Germinal center (tissue), 1 donor: ENCODE measurements around the gene RASL11B.
A peak's percentile ranks its signal among the peaks of the same experiment; 100 is the strongest.

ENCODE experiments used
- DNase-seq: peaks from one replicate; pipeline ENCODE4 v3.0.0; 2012; ENCODE audit warnings: mixed read lengths, low spot score

RASL11B gene

GRCh38 chr4:52874948-52875347, 12.8 kb downstream of the RASL11B start:
- no peak for DNase-seq

DNA sequence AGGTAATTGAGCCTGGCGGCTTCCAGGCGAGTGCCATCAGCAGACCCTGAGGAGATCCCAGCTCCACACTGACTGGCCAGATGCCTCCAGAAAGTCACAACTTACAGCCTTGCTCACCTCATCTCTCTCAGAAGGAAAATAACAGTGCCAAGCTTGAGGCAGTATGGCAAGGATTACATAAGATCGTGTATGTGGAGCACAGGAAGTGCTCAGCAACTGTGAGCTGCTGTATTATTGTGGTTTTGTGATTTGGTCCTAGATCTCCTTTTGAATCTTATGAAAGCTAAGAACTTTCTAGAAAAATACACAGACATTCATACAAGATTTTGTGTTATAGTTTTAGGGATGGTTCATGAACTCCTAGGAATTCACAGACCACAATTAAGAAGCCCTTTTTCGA, 14.0 kb downstream of the RASL11B start:
- no peak for DNase-seq

DNA sequence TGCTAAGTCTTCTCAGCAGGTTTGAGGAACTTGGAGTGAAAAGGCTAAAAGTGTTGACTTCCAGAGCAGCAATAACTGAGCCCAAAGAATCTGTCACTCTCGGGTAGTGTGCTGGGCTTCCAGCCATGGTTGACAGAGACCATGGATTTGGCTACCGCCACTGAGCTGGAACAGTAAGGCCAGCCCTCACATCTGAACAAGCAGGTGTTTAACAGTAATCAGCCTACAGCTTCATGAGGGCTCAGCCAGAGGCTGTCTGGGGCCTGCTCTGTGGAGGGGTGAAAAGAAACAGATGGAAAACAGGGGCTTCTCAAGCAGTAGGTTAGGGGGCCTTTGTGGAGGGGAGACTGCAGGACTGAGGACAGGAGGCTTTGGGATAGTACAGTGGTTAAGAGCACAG, 14.9 kb downstream of the RASL11B start:
- no peak for DNase-seq

GRCh38 chr4:52877694-52878093, 15.6 kb downstream of the RASL11B start:
- DNase-seq: no peak

GRCh38 chr4:52879471-52879870, 17.4 kb downstream of the RASL11B start:
- DNase-seq: no peak

DNA sequence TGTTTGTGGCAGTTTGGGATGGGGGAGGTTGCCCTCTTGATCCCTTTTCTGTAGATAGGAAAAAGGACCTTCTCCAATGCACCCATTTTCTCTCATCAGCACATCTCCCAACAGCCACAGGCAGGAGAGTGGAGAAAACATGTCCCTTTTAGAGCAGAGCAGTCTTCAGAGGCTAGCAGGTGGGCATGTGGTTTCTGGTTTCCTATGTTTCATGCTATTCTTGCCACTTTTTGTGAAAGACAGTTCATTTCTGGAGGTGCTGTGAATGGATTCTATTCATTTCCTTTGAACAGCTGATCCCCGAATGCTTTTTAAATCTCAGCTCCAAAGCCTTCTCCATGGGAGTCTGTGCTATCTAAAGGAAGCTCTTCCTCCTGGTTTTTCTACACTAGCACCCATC, 18.9 kb downstream of the RASL11B start:
- DNase-seq: no peak

GRCh38 chr4:52883183-52883621, 21.1 kb downstream of the RASL11B start:
- DNase-seq: no peak

GRCh38 chr4:52883707-52884669, 21.9 kb downstream of the RASL11B start:
- DNase-seq: no peak

DNA sequence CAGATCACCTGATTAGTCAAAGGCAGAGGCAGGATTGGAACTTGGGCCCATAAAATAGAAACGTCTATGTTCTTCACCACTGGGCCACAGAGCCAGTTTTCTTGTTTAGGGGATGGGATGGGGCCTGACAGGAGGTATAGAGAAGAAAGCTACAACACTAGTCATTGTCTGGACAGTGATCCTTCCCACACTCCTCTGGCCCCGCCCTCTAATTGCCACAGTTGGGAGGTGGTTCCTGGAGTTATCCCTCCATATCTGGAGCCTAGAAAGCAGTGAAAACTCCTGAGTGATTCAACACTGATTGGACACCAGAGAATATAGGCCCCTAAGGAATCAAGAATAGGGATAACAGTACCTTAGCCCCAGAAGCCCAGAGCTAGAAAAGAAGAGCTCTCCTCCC, 22.9 kb downstream of the RASL11B start:
- DNase-seq: no peak

- no peak for DNase-seq
Observed at GRCh38 chr4:52889354-52889753, 27.2 kb downstream of the RASL11B start.

DNA sequence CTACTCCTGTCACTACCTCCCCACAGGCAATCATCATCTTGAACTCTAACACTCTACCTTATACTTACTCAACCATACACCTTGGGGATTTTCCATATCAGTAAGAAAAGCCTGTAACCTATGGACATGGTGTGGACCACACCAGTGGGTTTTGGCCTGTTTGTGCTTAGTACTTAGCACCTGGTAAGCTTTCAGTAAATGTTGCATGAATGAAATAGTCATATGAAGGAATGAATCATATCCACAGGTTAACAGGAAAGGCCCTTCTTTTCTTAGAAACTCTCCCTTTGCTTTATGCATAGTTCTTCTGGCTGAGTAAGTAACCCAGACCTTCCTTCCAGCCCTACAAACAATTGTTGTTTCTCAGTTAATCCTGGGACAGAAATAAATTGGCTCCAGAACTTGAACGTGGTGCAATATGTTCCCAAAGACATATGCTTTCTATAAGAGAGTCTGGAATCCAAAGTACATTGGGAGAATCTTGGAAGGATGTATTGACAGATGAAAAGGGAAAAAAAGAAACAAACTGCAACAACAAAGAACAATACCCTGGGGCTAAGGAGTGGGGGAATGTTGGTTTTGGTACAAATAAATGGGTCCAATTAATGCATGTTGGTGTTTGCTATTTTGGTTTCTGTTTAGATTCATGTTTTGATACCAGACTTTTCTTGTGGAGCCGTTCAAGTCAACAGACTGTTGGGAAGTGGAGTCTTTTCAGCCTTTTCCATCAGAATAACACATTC, 27.8 kb downstream of the RASL11B start:
- no peak for DNase-seq

DNA sequence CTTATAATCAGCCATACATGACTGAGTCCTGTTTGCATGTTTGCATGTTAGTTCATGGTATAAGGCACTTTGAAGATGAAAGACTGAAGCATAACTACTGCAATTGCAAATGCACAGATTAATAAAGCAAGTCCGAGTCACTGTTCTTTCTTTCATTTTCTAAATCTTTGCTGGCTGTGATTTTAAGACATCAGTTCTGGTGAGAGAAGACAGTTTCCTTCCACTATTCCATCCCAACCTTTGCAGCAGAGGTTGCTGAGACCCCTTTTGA, 28.3 kb downstream of the RASL11B start:
- no peak for DNase-seq

DNA sequence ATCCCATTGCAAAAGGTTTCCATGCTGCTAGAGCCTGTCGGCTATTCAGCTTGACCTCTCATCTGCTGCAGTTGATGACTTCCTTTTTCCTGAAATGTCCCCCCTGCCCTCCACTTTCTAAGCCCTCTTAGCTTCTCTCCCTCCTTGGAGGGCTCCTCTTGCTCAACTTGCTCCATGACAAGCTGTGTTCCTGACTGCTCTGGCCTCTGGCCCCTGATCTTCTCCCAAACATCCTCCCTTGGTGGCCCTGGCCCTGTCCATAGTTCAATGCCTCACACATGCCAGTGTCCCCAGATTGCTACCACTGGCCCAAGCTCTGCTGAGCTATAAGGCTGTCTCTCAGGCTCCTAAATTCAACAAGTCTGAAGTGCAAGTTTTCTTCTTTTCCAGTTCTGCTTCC, 29.6 kb downstream of the RASL11B start:
- DNase-seq: no peak

DNA sequence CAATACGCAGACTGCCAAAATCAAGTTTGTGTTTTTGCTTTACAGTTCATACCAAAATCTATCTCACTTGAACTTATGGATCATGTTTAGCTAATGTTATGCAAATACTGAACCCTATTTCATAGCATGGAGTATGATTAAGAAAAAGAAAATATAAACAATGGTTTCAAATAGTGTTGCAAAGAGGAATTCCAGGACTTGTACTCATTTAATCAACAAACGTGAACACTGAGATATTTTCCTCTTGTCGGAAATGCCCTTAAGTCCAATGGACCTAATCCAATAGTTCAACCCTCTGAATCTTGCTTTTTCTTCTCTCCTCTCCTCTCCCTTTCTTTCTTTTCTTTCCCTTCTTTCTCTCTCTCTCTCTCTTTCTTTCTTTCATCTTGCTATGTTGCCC, 30.8 kb downstream of the RASL11B start:
- DNase-seq: no peak

- DNase-seq: no peak
Observed at GRCh38 chr4:52894443-52894842, 32.3 kb downstream of the RASL11B start.

DNA sequence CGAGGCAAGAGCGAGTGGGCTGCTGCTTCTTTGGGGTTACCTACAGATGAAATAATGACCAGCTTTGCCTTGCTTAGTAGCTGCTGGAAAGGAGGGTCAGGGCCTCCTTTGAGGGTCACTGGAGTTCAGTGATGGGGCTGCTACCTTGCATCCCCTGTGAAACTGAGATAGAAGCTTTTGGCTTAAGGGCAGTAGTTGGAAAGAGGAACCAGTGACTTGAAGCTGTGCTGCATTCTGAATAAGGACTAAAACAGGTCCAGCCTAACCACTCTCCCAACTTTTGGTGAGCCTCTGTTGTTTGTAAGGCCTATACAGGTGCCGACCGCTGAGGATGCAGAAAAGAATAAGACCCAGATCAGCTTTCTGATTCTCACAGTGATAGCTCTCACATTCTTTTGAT, 41.2 kb downstream of the RASL11B start:
- no peak for DNase-seq

GRCh38 chr4:52904421-52904820, 42.3 kb downstream of the RASL11B start:
- no peak for DNase-seq

DNA sequence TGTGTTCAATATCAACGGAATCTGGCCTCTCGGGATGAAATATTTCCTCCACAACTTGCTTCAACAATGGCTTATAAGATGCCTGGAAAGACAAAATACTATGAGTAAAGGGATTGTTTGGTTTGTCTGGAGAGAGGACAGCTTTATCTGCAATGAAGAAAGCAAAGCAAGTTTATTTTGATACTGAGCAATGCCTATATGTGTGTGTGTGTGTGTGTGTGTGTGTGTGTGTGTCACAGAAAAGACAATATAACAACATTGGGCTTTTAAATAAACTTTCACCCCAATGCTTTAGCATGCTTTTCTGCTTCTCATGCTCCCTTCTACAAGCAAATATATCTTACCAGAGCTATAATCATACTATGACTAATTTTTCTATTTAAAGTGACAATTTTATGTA, 45.4 kb downstream of the RASL11B start:
- DNase-seq: no peak

DNA sequence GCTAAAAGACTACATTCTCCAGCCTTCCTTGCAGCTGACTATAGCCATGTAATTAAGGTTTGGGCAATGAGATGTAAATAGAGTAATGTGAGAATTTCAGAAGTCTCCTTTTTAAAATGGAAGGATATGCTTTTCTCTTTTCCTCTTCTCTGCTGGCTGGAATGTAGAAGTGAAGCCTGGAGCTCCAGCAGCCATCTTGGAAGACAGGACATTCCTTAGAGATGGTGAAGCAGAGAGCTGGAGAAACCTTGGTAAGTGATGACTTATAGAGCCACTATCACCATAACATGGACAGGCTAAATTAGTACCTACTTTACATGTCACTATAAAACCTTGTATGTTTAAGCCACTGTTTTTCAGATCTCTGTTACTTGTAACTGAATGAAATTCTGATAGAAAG, 48.0 kb downstream of the RASL11B start:
- DNase-seq: no peak

- DNase-seq: peak; percentile 47
Observed at GRCh38 chr4:52911684-52912294, 49.7 kb downstream of the RASL11B start.

DNA sequence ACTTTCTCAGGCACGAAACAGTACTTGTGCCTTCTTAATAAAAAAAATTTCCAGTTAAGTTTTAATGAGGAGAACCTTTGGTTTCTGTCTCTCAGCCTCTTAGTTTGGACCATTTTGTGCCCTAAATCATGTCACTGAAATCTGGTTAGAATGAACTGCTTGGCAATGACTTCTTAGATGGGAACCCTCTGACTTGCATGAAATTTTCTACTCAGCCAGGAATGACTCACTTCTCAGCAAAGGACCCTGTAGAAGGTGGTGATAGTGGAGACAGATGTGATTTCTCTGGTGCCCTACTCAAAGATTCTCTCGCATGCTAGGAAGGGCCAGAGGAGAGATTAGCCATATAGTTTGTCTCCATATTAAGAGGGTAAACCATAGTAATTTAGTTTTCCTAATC, 50.5 kb downstream of the RASL11B start:
- no peak for DNase-seq

- no peak for DNase-seq
Observed at GRCh38 chr4:52914051-52914605, 52.0 kb downstream of the RASL11B start.

DNA sequence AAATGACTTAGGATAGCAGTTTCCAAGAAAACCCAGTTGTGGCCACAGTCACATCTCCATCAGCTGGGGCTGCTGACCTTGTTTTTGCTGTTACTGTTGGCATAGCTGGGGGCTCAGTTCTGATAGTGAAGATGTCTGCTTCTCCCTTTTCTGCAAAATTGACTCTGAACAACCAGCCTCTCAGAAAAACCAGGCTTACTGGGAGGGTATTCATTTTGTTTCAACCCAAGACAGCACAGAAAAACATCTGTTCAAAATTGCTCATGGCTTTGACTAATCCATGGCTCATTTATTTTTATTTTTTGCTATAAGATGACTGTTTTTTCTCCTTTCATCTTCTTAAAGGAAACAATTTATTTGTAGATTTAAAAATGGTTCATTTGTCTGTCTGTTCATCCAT, 53.1 kb downstream of the RASL11B start:
- no peak for DNase-seq
